Measurements from ENCODE around the gene UBE2L6.

GRCh38 chr11:57556041-57556440 is 11.4 kb downstream of the UBE2L6 start:
- no peak for TF ChIP-seq CTCF (conservative IDR thresholded peaks at IDR 0.05; ENCODE audit: low read depth, low read length)
- TF ChIP-seq CEBPB (IDR thresholded peaks at IDR 0.05; ENCODE audit: low read depth, low read length), result no peak
- no peak for TF ChIP-seq RFX5 (IDR thresholded peaks at IDR 0.05; ENCODE audit: low read depth, low read length)
- TF ChIP-seq POLR2A (IDR thresholded peaks at IDR 0.05; ENCODE audit: low read depth, low read length), result no peak
- no peak for TF ChIP-seq CHD1 (IDR thresholded peaks at IDR 0.05; ENCODE audit: low read depth, low read length)
- TF ChIP-seq MAZ (IDR thresholded peaks at IDR 0.05; ENCODE audit: borderline replicate concordance, low read depth, low read length), result no peak
- no peak for TF ChIP-seq NFE2L2 (IDR thresholded peaks at IDR 0.05; ENCODE audit: low read depth, low read length)

Data from IMR-90 (cell line).